Measurements from ENCODE around the gene ITM2C.

GRCh38 chr2:230925443-230925878, 60.7 kb downstream of the ITM2C start:
- no peak for TF ChIP-seq CTCF (IDR thresholded peaks at IDR 0.05 in 4 of 5, conservative IDR thresholded peaks at IDR 0.05 in 1 of 5)
- no peak for TF ChIP-seq POLR2A (IDR thresholded peaks at IDR 0.05)

Measured in gastrocnemius medialis (tissue), 4 donors.